DOHH2 (cell line): Measurements from ENCODE around the gene APMAP.

Source experiments
- H3F3A ChIP-seq: fragments of 200-600 bp; sonication (generic), shearing (Covaris generic); 2 replicates; pipeline ENCODE4 v1.6.0; 2016; ENCODE audit warnings: antibody characterized with exemption, mild to moderate bottlenecking; ENCODE audit not compliant: control insufficient read depth, insufficient read depth
- H3K27ac ChIP-seq: fragments of 200-600 bp; sonication (generic); 2 replicates; pipeline ENCODE4 v1.5.1; 2014; ENCODE audit warnings: low read depth, mild to moderate bottlenecking, low read length, moderate library complexity
- H3K27me3 ChIP-seq: fragments of 200-600 bp; sonication (generic); 2 replicates; pipeline ENCODE4 v1.6.1; 2014; ENCODE audit warnings: mild to moderate bottlenecking, low read length, mixed read lengths; ENCODE audit not compliant: control insufficient read depth
- H3K36me3 ChIP-seq: fragments of 200-600 bp; sonication (generic); 2 replicates; pipeline ENCODE4 v1.6.1; 2014; ENCODE audit warnings: mild to moderate bottlenecking, low read length, moderate library complexity, mixed read lengths; ENCODE audit not compliant: control insufficient read depth
- H3K4me1 ChIP-seq: fragments of 200-600 bp; sonication (generic); 2 replicates; pipeline ENCODE4 v1.6.1; 2014; ENCODE audit warnings: mild to moderate bottlenecking, low read length, mixed read lengths; ENCODE audit not compliant: control insufficient read depth
- H3K4me2 ChIP-seq: fragments of 200-600 bp; sonication (generic); 2 replicates; pipeline ENCODE4 v1.6.0; 2014; ENCODE audit warnings: mild to moderate bottlenecking, low read length, moderate library complexity
- H3K4me3 ChIP-seq: fragments of 200-600 bp; sonication (generic); 2 replicates; pipeline ENCODE4 v1.5.1; 2014; ENCODE audit warnings: mild to moderate bottlenecking, low read length, mixed read lengths
- H3K79me2 ChIP-seq: fragments of 200-600 bp; sonication (generic); 2 replicates; pipeline ENCODE4 v1.6.1; 2014; ENCODE audit warnings: mild to moderate bottlenecking, low read length, mixed read lengths; ENCODE audit not compliant: control insufficient read depth
- H3K9me2 ChIP-seq: fragments of 200-600 bp; sonication (generic); replicated peaks from 2 replicates; pipeline ENCODE4 v1.6.1; 2014; ENCODE audit warnings: mild to moderate bottlenecking, low read length, mixed read lengths; ENCODE audit not compliant: control insufficient read depth
- H3K9me3 ChIP-seq: fragments of 200-600 bp; sonication (generic); 2 replicates; pipeline ENCODE4 v1.6.1; 2014; ENCODE audit warnings: antibody characterized with exemption, low read length, mixed read lengths; ENCODE audit not compliant: control insufficient read depth, insufficient read depth
- H4K20me1 ChIP-seq: fragments of 200-600 bp; sonication (generic); 2 replicates; pipeline ENCODE4 v1.6.0; 2014; ENCODE audit warnings: low read depth, mild to moderate bottlenecking, antibody characterized with exemption, low read length, moderate library complexity; ENCODE audit not compliant: control insufficient read depth, insufficient read depth
- CTCF ChIP-seq: fragments of 200-600 bp; sonication (generic); IDR thresholded peaks from one replicate; pipeline ENCODE4 v1.5.1; 2014; ENCODE audit warnings: antibody characterized with exemption, mild to moderate bottlenecking, low read depth, low read length; ENCODE audit not compliant: poor library complexity, severe bottlenecking
- EZH2phosphoT487 ChIP-seq: fragments of 200-600 bp; sonication (generic); IDR thresholded peaks from 2 replicates; pipeline ENCODE4 v1.6.1; 2017; ENCODE audit warnings: borderline replicate concordance, mild to moderate bottlenecking, antibody characterized with exemption, low read length, moderate library complexity, mixed read lengths

Gene APMAP

GRCh38 chr20:24916412-24916811 lies 76.1 kb downstream of the APMAP start:
- Histone ChIP-seq H3K4me2 (no peak overlapping the region), H3K9me3 (no peaks in the 10 kb centered on the region), H3K36me3 (no peaks in the 10 kb centered on the region), H3K79me2 (no peaks in the 10 kb centered on the region), H3K4me3 (no peak overlapping the region), H3K27ac (no peak overlapping the region), H3K27me3 (peaks cover 3% of the 10 kb centered on the region; the same call in 1 of the 2 replicates), H3K4me1 (no peaks in the 10 kb centered on the region), H4K20me1 (no peaks in the 10 kb centered on the region), H3F3A (no peaks in the 10 kb centered on the region), H3K9me2 (no peaks in the 10 kb centered on the region)
- TF ChIP-seq CTCF (no peak), EZH2phosphoT487 (no peak)

- Histone ChIP-seq H3F3A (no peaks in the 10 kb centered on the region), H3K9me2 (no peaks in the 10 kb centered on the region), H3K4me3 (no peak overlapping the region), H3K27ac (no peak overlapping the region), H3K79me2 (no peaks in the 10 kb centered on the region), H3K4me1 (no peaks in the 10 kb centered on the region), H3K36me3 (no peaks in the 10 kb centered on the region), H4K20me1 (no peaks in the 10 kb centered on the region), H3K4me2 (no peak overlapping the region), H3K27me3 (peaks cover 3% of the 10 kb centered on the region; the same call in 1 of the 2 replicates), H3K9me3 (no peaks in the 10 kb centered on the region)
- no peak for TF ChIP-seq EZH2phosphoT487
Observed at GRCh38 chr20:24915892-24916291, 76.7 kb downstream of the APMAP start.

- H3K4me3 ChIP-seq = no peak overlapping the region
- H3K9me3 ChIP-seq = no peaks in the 10 kb centered on the region
- H3K79me2 ChIP-seq = no peaks in the 10 kb centered on the region
- no peak overlapping the region for H3K27ac ChIP-seq
- no peak overlapping the region for H3K4me2 ChIP-seq
- H3K9me2 ChIP-seq = no peaks in the 10 kb centered on the region
- H3K27me3 ChIP-seq = peaks cover 3% of the 10 kb centered on the region; the same call in 1 of the 2 replicates
- H3K36me3 ChIP-seq = no peaks in the 10 kb centered on the region
- no peaks in the 10 kb centered on the region for H3F3A ChIP-seq
- no peaks in the 10 kb centered on the region for H3K4me1 ChIP-seq
- no peaks in the 10 kb centered on the region for H4K20me1 ChIP-seq
- no peak for TF ChIP-seq CTCF
- no peak for TF ChIP-seq EZH2phosphoT487
Observed at GRCh38 chr20:24915440-24915839, 77.1 kb downstream of the APMAP start.

- Histone ChIP-seq H3K4me1 (no peaks in the 10 kb centered on the region), H3K9me3 (no peaks in the 10 kb centered on the region), H3K9me2 (no peaks in the 10 kb centered on the region), H3K79me2 (no peaks in the 10 kb centered on the region), H3K27ac (no peak overlapping the region), H3K4me3 (no peak overlapping the region), H4K20me1 (no peaks in the 10 kb centered on the region), H3F3A (no peaks in the 10 kb centered on the region), H3K4me2 (no peak overlapping the region), H3K36me3 (no peaks in the 10 kb centered on the region), H3K27me3 (peaks cover 3% of the 10 kb centered on the region; the same call in 1 of the 2 replicates)
- TF ChIP-seq EZH2phosphoT487 (no peak), CTCF (no peak)
Observed at GRCh38 chr20:24914388-24915241, 77.9 kb downstream of the APMAP start.
